Measurements from ENCODE around the gene CD52. TPM values are rescaled to one million over a fixed set of nuclear protein-coding genes. Genes with fewer than 3 reads are reported as not detected.
A peak's percentile ranks its signal among the peaks of the same experiment; 100 is the strongest.

The CD52 gene
- total and polyA plus RNA-seq, 2 donors (not counting 3 experiments of a cell fraction or from before 2014, with no cell fraction given): not detected

DNA sequence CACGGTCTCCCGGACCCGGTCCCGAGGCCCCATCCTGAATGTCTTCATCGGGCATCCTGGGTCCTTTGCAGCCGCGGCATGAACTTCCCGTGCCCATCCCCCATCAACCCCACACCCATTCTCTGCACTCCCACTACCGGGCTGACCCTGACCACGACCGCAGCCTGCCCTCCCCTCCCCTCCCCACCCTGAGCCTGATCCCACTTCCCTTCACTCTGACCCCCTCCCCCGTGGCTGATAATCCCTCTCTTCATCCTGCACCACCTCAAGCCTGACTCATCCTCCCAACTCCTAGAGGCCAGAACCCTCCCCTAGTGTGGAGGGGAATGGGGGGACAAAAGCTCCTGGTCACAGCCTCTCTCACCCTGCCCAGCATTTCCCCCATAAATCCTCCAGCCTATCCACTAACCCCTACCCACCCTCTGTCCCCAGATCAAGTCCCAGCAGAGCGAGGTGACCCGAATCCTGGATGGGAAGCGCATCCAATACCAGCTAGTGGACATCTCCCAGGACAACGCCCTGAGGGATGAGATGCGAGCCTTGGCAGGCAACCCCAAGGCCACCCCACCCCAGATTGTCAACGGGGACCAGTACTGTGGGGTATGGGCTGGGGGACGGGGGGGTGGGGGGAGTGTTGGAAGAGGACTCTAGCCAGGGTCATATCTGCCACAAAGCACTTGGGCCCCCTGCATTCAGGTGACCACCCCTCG lies 37.3 kb upstream of the CD52 start:
- Histone ChIP-seq H3K36me3 (ENCODE audit: control insufficient read depth in 2 of 2, extremely low read depth in 1 of 2, insufficient read depth in 2 of 2, low read length in 2 of 2) (peaks cover 3 to 10% of the 10 kb centered on the region in 2 experiments), H3K4me2 (ENCODE audit: insufficient read depth, low read length) (peak overlapping the region; percentile 74), H3K9me3 (replicated peaks; ENCODE audit: control insufficient read depth, insufficient read depth, low read length) (no peaks in the 10 kb centered on the region), H3K9ac (replicated peaks; ENCODE audit: extremely low read depth, insufficient read depth, low read length) (peak overlapping the region; percentile 82), H2AFZ (ENCODE audit: low read depth, low read length) (no peak overlapping the region), H4K20me1 (replicated peaks; ENCODE audit: control insufficient read depth, extremely low read depth, insufficient read depth, low read length) (no peaks in the 10 kb centered on the region), H3K27me3 (ENCODE audit: control insufficient read depth in 2 of 2, insufficient read depth in 2 of 2, low read length in 2 of 2) (no peaks in the 10 kb centered on the region), H3K27ac (ENCODE audit: insufficient read depth, low read depth, low read length) (peak overlapping the region; percentile 82), H3K9me1 (replicated peaks; ENCODE audit: control insufficient read depth, extremely low read depth, insufficient read depth, low read length) (no peaks in the 10 kb centered on the region), H3K4me3 (replicated peaks in 1 of 3; ENCODE audit: insufficient read depth in 1 of 3, low read depth in 1 of 3, low read length in 3 of 3) (peak overlapping the region; percentile 54 to 95 (median 69)), H3K4me1 (ENCODE audit: control insufficient read depth, extremely low read depth, insufficient read depth, low read length) (peaks cover 54% of the 10 kb centered on the region), H3K79me2 (ENCODE audit: control insufficient read depth, insufficient read depth, low read length) (peaks cover 31% of the 10 kb centered on the region)
- DNase-seq (ENCODE audit: low read depth, low spot score) (peak; percentile 15), FAIRE-seq (peak; percentile 50)
- TF ChIP-seq MYC (IDR thresholded peaks at IDR 0.05; ENCODE audit: low read depth, low read length) (no peak), POLR2A (IDR thresholded peaks at IDR 0.05; ENCODE audit: low read depth, low read length) (no peak), POLR2AphosphoS5 (IDR thresholded peaks at IDR 0.05; ENCODE audit: insufficient read depth, low read depth, low read length) (no peak), GATA2 (IDR thresholded peaks at IDR 0.05; ENCODE audit: insufficient read depth, insufficient read length, low read depth, low read length) (no peak), EZH2 (IDR thresholded peaks at IDR 0.05; ENCODE audit: borderline replicate concordance, low read depth, low read length, severe bottlenecking) (no peak), JUN (IDR thresholded peaks at IDR 0.05; ENCODE audit: borderline replicate concordance, insufficient read depth, insufficient read length, low read depth) (no peak), FOS (IDR thresholded peaks at IDR 0.05; ENCODE audit: borderline replicate concordance, insufficient read depth, low read length) (no peak)
- TF ChIP-seq, protein P1, sequence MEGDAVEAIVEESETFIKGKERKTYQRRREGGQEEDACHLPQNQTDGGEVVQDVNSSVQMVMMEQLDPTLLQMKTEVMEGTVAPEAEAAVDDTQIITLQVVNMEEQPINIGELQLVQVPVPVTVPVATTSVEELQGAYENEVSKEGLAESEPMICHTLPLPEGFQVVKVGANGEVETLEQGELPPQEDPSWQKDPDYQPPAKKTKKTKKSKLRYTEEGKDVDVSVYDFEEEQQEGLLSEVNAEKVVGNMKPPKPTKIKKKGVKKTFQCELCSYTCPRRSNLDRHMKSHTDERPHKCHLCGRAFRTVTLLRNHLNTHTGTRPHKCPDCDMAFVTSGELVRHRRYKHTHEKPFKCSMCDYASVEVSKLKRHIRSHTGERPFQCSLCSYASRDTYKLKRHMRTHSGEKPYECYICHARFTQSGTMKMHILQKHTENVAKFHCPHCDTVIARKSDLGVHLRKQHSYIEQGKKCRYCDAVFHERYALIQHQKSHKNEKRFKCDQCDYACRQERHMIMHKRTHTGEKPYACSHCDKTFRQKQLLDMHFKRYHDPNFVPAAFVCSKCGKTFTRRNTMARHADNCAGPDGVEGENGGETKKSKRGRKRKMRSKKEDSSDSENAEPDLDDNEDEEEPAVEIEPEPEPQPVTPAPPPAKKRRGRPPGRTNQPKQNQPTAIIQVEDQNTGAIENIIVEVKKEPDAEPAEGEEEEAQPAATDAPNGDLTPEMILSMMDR (IDR thresholded peaks at IDR 0.05; ENCODE audit: extremely low read depth in 1 of 2, insufficient read depth in 1 of 2, low read depth in 1 of 2, low read length in 2 of 2): no peak
- TF ChIP-seq, protein P2, sequence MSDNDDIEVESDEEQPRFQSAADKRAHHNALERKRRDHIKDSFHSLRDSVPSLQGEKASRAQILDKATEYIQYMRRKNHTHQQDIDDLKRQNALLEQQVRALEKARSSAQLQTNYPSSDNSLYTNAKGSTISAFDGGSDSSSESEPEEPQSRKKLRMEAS (IDR thresholded peaks at IDR 0.05; ENCODE audit: insufficient read depth, insufficient read length): no peak
- dilution Hi-C loops (cut with MboI; ENCODE audit: extremely low pct_ligation_motif_present, low sequenced_read_pairs) (no loop called here), intact Hi-C loops (cut with micrococcal nuclease) (loop anchor here (1.0 kb wide), 1 partner anchor 26 kb away; the partner anchor contains the start of gene UBXN11)
- POLR2A ChIA-PET: no interaction called here
- no TSS peak for BruUV-seq (replicated peaks)
- CTCF ChIA-PET: interaction anchor here (1.2 to 9.1 kb wide), 6 partner anchors 8 to 176 kb away, joined by 4 to 132 read pairs (median 8); partner anchors contain the start of genes CD52, CEP85 and ZNF593
